K562 (cell line): ENCODE measurements around the gene NTN4. TPM values are rescaled to one million over a fixed set of nuclear protein-coding genes. Genes with fewer than 3 reads are reported as not detected.
A peak's percentile ranks its signal among the peaks of the same experiment; 100 is the strongest.
"Not testable (repeated sequence)": the region's sequence is repeated elsewhere in the genome, so short reads cannot be mapped to it uniquely, and the experiment has no call there.

Experiments
- ATAC-seq: fragments of 200-7000 bp; cut with Tn5 transposase; 3 replicates; pipeline ENCODE4 v1.9.1; 2020; ENCODE audit warnings: moderate library complexity
- BruUV-seq: library from RNA; stranded (reverse); fragments of 400-500 nt; replicated peaks from 2 replicates; lab custom pipeline; 2021; lab: Mats Ljungman, UMichigan
- CTCF ChIA-PET: fragments of 300-600 bp; formaldehyde crosslinking; extraction: SDS; loops from one replicate; lab custom pipeline; 2021; ENCODE audit warnings: low intra/inter-chr PET ratio; lab: Yijun Ruan, JAX
- POLR2A ChIA-PET: fragments of 300-600, 350-650 bp; sonication (Branson Sonifier 250); formaldehyde crosslinking; extraction: SDS; loops from one replicate; lab custom pipeline; 2021; ENCODE audit warnings: antibody characterized with exemption, inconsistent platforms; lab: Yijun Ruan, JAX
- DNase-seq, 4 experiments: peaks; one replicate each; pipeline versions ENCODE4 v3.0.0 to v3.0.0-alpha.2; 2011 to 2018; ENCODE audit warnings: low spot score in 3 of 4, mixed read lengths in 3 of 4; ENCODE audit errors: extremely low read depth in 1 of 4
- FAIRE-seq: peaks from 2 replicates; lab custom pipeline; 2011; peaks lifted over from hg19 to GRCh38; lab: Jason Lieb, UNC
- H2AFZ ChIP-seq: 2 replicates; pipeline ENCODE4 v1.6.0; 2011; ENCODE audit warnings: low read depth, low read length, control low read depth, inconsistent platforms
- H3K27ac ChIP-seq: fragments of 200-600 bp; 3 replicates; pipeline ENCODE4 v1.8.0; 2011; ENCODE audit warnings: low read depth, mild to moderate bottlenecking, control low read depth, inconsistent platforms, low read length, moderate library complexity, mixed read lengths; ENCODE audit errors: extremely low read depth
- H3K27me3 ChIP-seq, 2 experiments: fragments of 300-600 bp in 1 of 2; 2 replicates in 1 of 2; 3 replicates in 1 of 2; pipeline versions ENCODE4 v1.6.0 to v1.8.0; 2011; ENCODE audit warnings: inconsistent platforms in 2 of 2, low read length in 2 of 2, mild to moderate bottlenecking in 1 of 2, mixed read lengths in 1 of 2, moderate library complexity in 1 of 2; ENCODE audit not compliant: control insufficient read depth in 2 of 2, insufficient read depth in 2 of 2
- H3K36me3 ChIP-seq: fragments of 300-600 bp; 3 replicates; pipeline ENCODE4 v1.8.0; 2011; ENCODE audit warnings: mild to moderate bottlenecking, low read length, inconsistent platforms; ENCODE audit not compliant: control insufficient read depth, insufficient read depth
- H3K4me1 ChIP-seq, 2 experiments: fragments of 200-600 bp in 1 of 2; replicated peaks in 1 of 2; 2 replicates in 1 of 2; 3 replicates in 1 of 2; pipeline versions ENCODE4 v1.5.1 to v1.8.0; 2011; ENCODE audit warnings: inconsistent platforms in 2 of 2, low read length in 2 of 2, mild to moderate bottlenecking in 1 of 2, mixed read lengths in 1 of 2, moderate library complexity in 1 of 2; ENCODE audit not compliant: control insufficient read depth in 2 of 2, insufficient read depth in 2 of 2
- H3K4me2 ChIP-seq: 2 replicates; pipeline ENCODE4 v1.6.1; 2011; ENCODE audit warnings: low read length, control low read depth, inconsistent platforms, mixed read lengths; ENCODE audit not compliant: insufficient read depth
- H3K4me3 ChIP-seq: fragments of 200-600 bp; sonication (generic), shearing (Covaris generic); 2 replicates; pipeline ENCODE4 v1.5.1; 2016; ENCODE audit warnings: control low read depth, inconsistent platforms
- H3K79me2 ChIP-seq: fragments of 200-600 bp; 3 replicates; pipeline ENCODE4 v1.8.0; 2011; ENCODE audit warnings: low read length, inconsistent platforms; ENCODE audit not compliant: control insufficient read depth, insufficient read depth
- H3K9ac ChIP-seq, 2 experiments: 2 replicates each; pipeline versions ENCODE4 v1.6.0 to v1.6.1; 2011; ENCODE audit warnings: low read depth in 2 of 2, low read length in 2 of 2, control low read depth in 1 of 2, inconsistent platforms in 1 of 2, mild to moderate bottlenecking in 1 of 2, mixed read lengths in 1 of 2; ENCODE audit not compliant: insufficient read depth in 1 of 2
- H3K9me1 ChIP-seq: one replicate; pipeline ENCODE4 v1.6.0; 2011; ENCODE audit warnings: inconsistent platforms, mild to moderate bottlenecking, low read length, moderate library complexity; ENCODE audit not compliant: control insufficient read depth, insufficient read depth
- H3K9me3 ChIP-seq: replicated peaks from 2 replicates; pipeline ENCODE4 v1.5.1; 2011; ENCODE audit warnings: low read depth, low read length, inconsistent platforms; ENCODE audit not compliant: control insufficient read depth, insufficient read depth
- H4K20me1 ChIP-seq: replicated peaks from 2 replicates; pipeline ENCODE4 v1.6.1; 2011; ENCODE audit warnings: low read length, inconsistent platforms, mixed read lengths; ENCODE audit not compliant: control insufficient read depth, insufficient read depth
- CBFA2T3 ChIP-seq: fragments of 450-650 bp; IDR thresholded peaks from 2 replicates; pipeline ENCODE4 v1.6.1; 2017
- CHD1 ChIP-seq: fragments of 200-600 bp; sonication (generic); IDR thresholded peaks from one replicate; pipeline ENCODE4 v1.6.1; 2012; ENCODE audit warnings: mild to moderate bottlenecking, moderate library complexity, low read length, inconsistent platforms
- LEF1 ChIP-seq: fragments of 450-650 bp; IDR thresholded peaks from 2 replicates; pipeline ENCODE4 v1.6.1; 2016; ENCODE audit warnings: mild to moderate bottlenecking
- PHF21A ChIP-seq: fragments of 450-650 bp; IDR thresholded peaks from 2 replicates; pipeline ENCODE4 v1.6.1; 2017; ENCODE audit warnings: low read depth, borderline replicate concordance
- ZNF668 ChIP-seq: fragments of 250-450 bp; sonication (Bioruptor Pico); IDR thresholded peaks from 2 replicates; pipeline ENCODE4 v1.8.0; 2022; ENCODE audit warnings: mild to moderate bottlenecking, inconsistent platforms
- ZNF785 ChIP-seq: fragments of 250-450 bp; sonication (Bioruptor Pico); IDR thresholded peaks from 2 replicates; pipeline ENCODE4 v1.4.0; 2020; ENCODE audit warnings: mild to moderate bottlenecking
- WGBS: fragments of 100-300 bp; shearing (Covaris generic); methylation state at CpG from one replicate; pipeline ENCODE4 v1.1.6; 2016; ENCODE audit warnings: low coverage, mixed read lengths; ENCODE audit not compliant: insufficient coverage; ENCODE audit errors: missing lambda C conversion rate; 5-methylcytosine and 5-hydroxymethylcytosine counted together
- in situ Hi-C: fragments of 300-500 bp; cut with MboI; formaldehyde crosslinking; loops from 4 replicates; pipeline ENCODE4 v1.15.0; 2018; ENCODE audit warnings: inconsistent platforms, mixed read lengths
- intact Hi-C: fragments of 100-400 bp; cut with micrococcal nuclease; formaldehyde crosslinking; loops from 2 replicates; pipeline ENCODE4 v1.14.2; 2022
- polyA plus RNA-seq, 8 experiments: library from polyadenylated mRNA; depleted of rRNA in 4 of 8; stranded (reverse) in 5 of 8; unstranded in 3 of 8; fragments of >200 nt; fragmentation: Nextera tagmentation in 2 of 8; fragmentation: Illumina TruSeq in 1 of 8; extraction: Ambion mirVana in 2 of 8; extraction: Trizol in 1 of 8; gene quantifications; 2 replicates each; pipeline versions ENCODE4 v1.2.1 to v1.2.3, GENCODE V29; 2011 to 2014; ENCODE audit warnings: inconsistent platforms in 1 of 8, missing spikeins in 1 of 8
- total RNA-seq, 7 experiments: library from RNA; depleted of rRNA in 6 of 7; stranded (reverse); fragments of >200 nt in 6 of 7; fragmentation: Illumina TruSeq in 2 of 7; extraction: Trizol in 2 of 7; gene quantifications; 2 replicates each; pipeline versions ENCODE4 v1.2.1 to v1.2.3, GENCODE V29; 2011 to 2021; ENCODE audit warnings: low replicate concordance in 1 of 7

Gene NTN4
- total and polyA plus RNA-seq, 9 of the 15 experiments (the other 6 are each of a cell fraction or from before 2014, with no cell fraction given), result 0.13 TPM; not detected in 8

- Histone ChIP-seq H2AFZ (no peak overlapping the region), H3K9me3 (no peaks in the 10 kb centered on the region), H3K9ac (no peak overlapping the region), H3K4me3 (no peak overlapping the region), H3K9me1 (no peaks in the 10 kb centered on the region), H3K27ac (no peak overlapping the region), H3K27me3 (peaks cover 0 to 4% of the 10 kb centered on the region in 2 experiments; a peak in 1 of 5 replicates), H4K20me1 (no peaks in the 10 kb centered on the region), H3K36me3 (no peaks in the 10 kb centered on the region), H3K4me1 (no peaks in the 10 kb centered on the region), H3K4me2 (no peak overlapping the region), H3K79me2 (no peaks in the 10 kb centered on the region)
- TF ChIP-seq CHD1, result no peak
- no peak for TF ChIP-seq ZNF785 (CRISPR knock-in tag)
- TF ChIP-seq CBFA2T3, result peak; percentile 12; the same call in 1 of the 2 replicates
- no peak for TF ChIP-seq ZNF668 (CRISPR knock-in tag)
- no peak for TF ChIP-seq LEF1
- no peak for TF ChIP-seq PHF21A
- DNase-seq, result no peak
- ChIA-PET POLR2A (no interaction called here), CTCF (no interaction called here)
- no peak for ATAC-seq
- no peak for FAIRE-seq
- BruUV-seq, result no TSS peak
- under 1% methylated on average over 6 of the region's 6 CpGs for WGBS
- in situ Hi-C loops, result no loop called here
- intact Hi-C loops, result no loop called here
Measured at GRCh38 chr12:95755261-95755865, 35.2 kb downstream of the NTN4 start.

GRCh38 chr12:95746062-95746461 lies 44.5 kb downstream of the NTN4 start:
- H3K36me3 ChIP-seq, H3K27me3 ChIP-seq, H3K27ac ChIP-seq, H2AFZ ChIP-seq, H4K20me1 ChIP-seq, H3K9me1 ChIP-seq, CTCF ChIA-PET, H3K4me3 ChIP-seq, FAIRE-seq, DNase-seq, BruUV-seq, H3K9ac ChIP-seq, intact Hi-C loops, H3K79me2 ChIP-seq, ATAC-seq, in situ Hi-C loops, H3K4me1 ChIP-seq, H3K9me3 ChIP-seq, H3K4me2 ChIP-seq: not testable (repeated sequence)
- POLR2A ChIA-PET, result interaction anchor here (0.7 kb wide), 1 partner anchor 16 kb away, joined by 3 read pairs; no protein-coding TSS in a partner anchor
- WGBS, result 1% methylated on average over 6 of the region's 8 CpGs
